ENCODE measurements around the gene NCOR1.

- TF ChIP-seq EZH2 (IDR thresholded peaks at IDR 0.05; ENCODE audit: low read length, unreplicated experiment) (no peak), EZH2phosphoT487 (IDR thresholded peaks at IDR 0.05; ENCODE audit: borderline replicate concordance, low read length) (no peak)
Measured at GRCh38 chr17:16250635-16251034, 35.3 kb upstream of the NCOR1 start.

Measured in PC-3 (cell line).